Tibial artery (tissue), 4 donors: ENCODE measurements around the gene ZHX3.
A peak's percentile ranks its signal among the peaks of the same experiment; 100 is the strongest.

Experiments
- DNase-seq, 2 donors: peaks; one replicate each; pipeline ENCODE4 v3.0.0-alpha.2; 2019
- H3K27ac ChIP-seq, 2 donors: fragments of 200-600 bp; sonication (generic) in 1 of 2; 1 replicate in 1 of 2; 2 replicates in 1 of 2; pipeline ENCODE4 v1.5.1; 2018 to 2019; ENCODE audit warnings: mild to moderate bottlenecking in 1 of 2
- H3K27me3 ChIP-seq, 2 donors: fragments of 200-600 bp; sonication (generic) in 1 of 2; one replicate each; pipeline versions ENCODE4 v1.5.1 to v1.6.0; 2016 to 2019
- H3K36me3 ChIP-seq, 3 donors: fragments of 200-600 bp; sonication (generic) in 2 of 3; one replicate each; pipeline ENCODE4 v1.5.1; 2016 to 2019; ENCODE audit warnings: mild to moderate bottlenecking in 2 of 3
- H3K4me1 ChIP-seq, 4 donors: fragments of 200-600 bp; sonication (generic) in 2 of 4; 1 replicate in 3 of 4; 2 replicates in 1 of 4; pipeline ENCODE4 v1.5.1; 2016 to 2019
- H3K4me3 ChIP-seq, 2 donors: fragments of 200-600 bp; sonication (generic) in 1 of 2; 1 replicate in 1 of 2; 2 replicates in 1 of 2; pipeline ENCODE4 v1.5.1; 2018 to 2019; ENCODE audit warnings: mild to moderate bottlenecking in 2 of 2
- H3K9me3 ChIP-seq, 3 donors: fragments of 200-600 bp; sonication (generic) in 1 of 3; one replicate each; pipeline ENCODE4 v1.5.1; 2016 to 2019
- CTCF ChIP-seq, 2 experiments: fragments of 200-600 bp in 1 of 2; fragments of 450-650 bp in 1 of 2; IDR thresholded peaks; one replicate each; pipeline ENCODE4 v1.5.1; 2017 to 2019; ENCODE audit warnings: antibody characterized with exemption in 2 of 2, mild to moderate bottlenecking in 1 of 2, moderate library complexity in 1 of 2
- intact Hi-C: fragments of 100-400 bp; cut with DNase I; formaldehyde crosslinking; loops from one replicate; pipeline ENCODE4 v1.15.0; 2023; ENCODE audit warnings: low total_unique reads

Gene ZHX3

GRCh38 chr20:41334443-41335421 lies 17.2 kb upstream of the ZHX3 start:
- H3K36me3 ChIP-seq: no peaks in the 10 kb centered on the region
- peaks cover 0 to 14% (median 8%) of the 10 kb centered on the region in 4 donors for H3K4me1 ChIP-seq
- no peaks in the 10 kb centered on the region for H3K27me3 ChIP-seq
- intact Hi-C loops: loop anchor here (5.0 kb wide), 1 partner anchor 102 kb away; no protein-coding TSS in a partner anchor
- H3K4me3 ChIP-seq: no peak overlapping the region
- H3K9me3 ChIP-seq: no peaks in the 10 kb centered on the region
- TF ChIP-seq CTCF (IDR thresholded peaks at IDR 0.05): no peak
- DNase-seq: peak in 1 of 2 donors; percentile 51
- H3K27ac ChIP-seq: no peak overlapping the region

GRCh38 chr20:41334036-41334435 lies 16.5 kb upstream of the ZHX3 start:
- intact Hi-C loops: no loop called here
- H3K27ac ChIP-seq: no peak overlapping the region
- no peak overlapping the region for H3K4me3 ChIP-seq
- TF ChIP-seq CTCF (IDR thresholded peaks at IDR 0.05): no peak
- H3K27me3 ChIP-seq: no peaks in the 10 kb centered on the region
- peaks cover 0 to 16% (median 10%) of the 10 kb centered on the region in 4 donors for H3K4me1 ChIP-seq
- H3K36me3 ChIP-seq: no peaks in the 10 kb centered on the region
- H3K9me3 ChIP-seq: no peaks in the 10 kb centered on the region
- no peak for DNase-seq

- intact Hi-C loops: no loop called here
- TF ChIP-seq CTCF (IDR thresholded peaks at IDR 0.05): no peak
- H3K27ac ChIP-seq: no peak overlapping the region
These were observed 14.2 kb upstream of the ZHX3 start for GRCh38 chr20:41331731-41332130.

GRCh38 chr20:41330941-41331340 lies 13.4 kb upstream of the ZHX3 start:
- intact Hi-C loops: no loop called here
- Histone ChIP-seq H3K4me1 (peaks cover 0 to 24% (median 16%) of the 10 kb centered on the region in 4 donors), H3K27me3 (no peaks in the 10 kb centered on the region), H3K27ac (peak overlapping the region in 1 of 2 donors; percentile 8), H3K36me3 (no peaks in the 10 kb centered on the region), H3K4me3 (no peak overlapping the region), H3K9me3 (no peaks in the 10 kb centered on the region)
- no peak for TF ChIP-seq CTCF (IDR thresholded peaks at IDR 0.05)
- peak in 1 of 2 donors; percentile 38 for DNase-seq

More at GRCh38 chr20:41331731-41332130, 14.2 kb upstream of the ZHX3 start:
- peak in 1 of 2 donors; percentile 15 for DNase-seq
- Histone ChIP-seq H3K4me3 (no peak overlapping the region), H3K27me3 (no peaks in the 10 kb centered on the region), H3K4me1 (peaks cover 0 to 24% (median 16%) of the 10 kb centered on the region in 4 donors), H3K9me3 (no peaks in the 10 kb centered on the region), H3K36me3 (no peaks in the 10 kb centered on the region)

GRCh38 chr20:41330343-41330720 lies 12.8 kb upstream of the ZHX3 start:
- Histone ChIP-seq H3K27ac (peak overlapping the region; percentile 73 to 77), H3K4me1 (peaks cover 0 to 24% (median 16%) of the 10 kb centered on the region in 4 donors), H3K4me3 (no peak overlapping the region), H3K36me3 (no peaks in the 10 kb centered on the region), H3K9me3 (no peaks in the 10 kb centered on the region), H3K27me3 (no peaks in the 10 kb centered on the region)
- intact Hi-C loops: no loop called here
- DNase-seq: peak in 1 of 2 donors; percentile 63
- TF ChIP-seq CTCF (IDR thresholded peaks at IDR 0.05): no peak
